ENCODE results near the gene MYOD1.

The MYOD1 gene

DNA sequence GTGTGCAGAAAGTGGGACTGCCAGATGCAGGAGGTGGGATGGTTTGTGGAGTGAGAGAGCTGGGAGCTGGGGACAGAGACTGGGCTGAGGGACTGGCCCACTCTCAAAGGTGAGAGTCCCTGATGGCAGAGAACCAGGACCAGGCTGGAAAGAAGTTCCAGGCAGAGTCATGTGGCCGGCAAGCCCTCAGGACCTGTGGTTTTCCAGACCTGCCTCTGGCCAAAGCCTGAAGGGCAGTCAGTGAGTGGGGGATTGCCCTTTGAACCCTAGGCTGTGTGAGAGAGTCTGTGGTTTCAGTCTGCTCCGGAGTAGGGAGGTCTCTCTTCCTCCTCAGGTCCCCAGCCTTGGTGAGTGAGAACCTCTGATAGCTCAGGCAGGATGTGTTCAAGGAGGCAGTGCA lies 32.2 kb downstream of the MYOD1 start:
- no peak for DNase-seq

DNA sequence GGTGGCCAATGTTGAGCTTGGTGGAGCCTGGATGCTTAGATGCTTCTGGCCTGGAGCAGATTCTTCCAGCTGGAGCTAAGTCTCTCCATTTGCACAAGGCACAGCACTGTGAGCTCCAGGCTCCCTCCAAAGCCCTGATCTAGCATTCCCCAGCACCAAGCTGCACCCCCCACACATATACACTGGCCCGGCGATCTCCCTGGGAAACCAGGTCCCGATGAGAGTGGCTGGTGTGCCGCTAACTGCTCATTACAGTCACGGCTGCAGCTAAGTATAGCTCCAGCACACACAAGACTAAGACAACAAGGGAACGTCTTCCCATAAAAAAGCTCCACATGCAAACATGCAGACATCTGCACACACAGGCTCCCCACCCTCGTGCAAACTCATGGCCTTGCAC lies 32.8 kb downstream of the MYOD1 start:
- DNase-seq: no peak

DNA sequence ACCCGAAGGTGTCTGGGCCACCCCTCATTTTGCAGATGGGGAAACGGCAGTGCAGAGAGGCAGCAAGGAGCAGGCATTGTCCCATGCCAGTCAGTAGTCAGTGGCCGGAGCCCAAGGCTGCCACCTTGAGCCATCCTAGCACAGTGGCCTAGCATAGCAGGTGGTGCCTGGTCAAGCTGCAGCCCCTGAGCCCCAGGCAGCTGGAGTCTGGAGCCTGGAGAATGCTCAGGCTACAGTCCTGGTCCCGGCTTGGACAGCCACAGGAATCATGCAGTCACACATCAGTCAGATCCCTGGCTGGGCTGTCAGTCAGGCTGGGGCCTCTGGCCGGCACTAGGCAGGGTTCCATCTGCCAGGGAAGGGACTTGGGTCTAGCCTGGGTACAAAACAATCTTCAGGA lies 33.8 kb downstream of the MYOD1 start:
- DNase-seq: no peak

DNA sequence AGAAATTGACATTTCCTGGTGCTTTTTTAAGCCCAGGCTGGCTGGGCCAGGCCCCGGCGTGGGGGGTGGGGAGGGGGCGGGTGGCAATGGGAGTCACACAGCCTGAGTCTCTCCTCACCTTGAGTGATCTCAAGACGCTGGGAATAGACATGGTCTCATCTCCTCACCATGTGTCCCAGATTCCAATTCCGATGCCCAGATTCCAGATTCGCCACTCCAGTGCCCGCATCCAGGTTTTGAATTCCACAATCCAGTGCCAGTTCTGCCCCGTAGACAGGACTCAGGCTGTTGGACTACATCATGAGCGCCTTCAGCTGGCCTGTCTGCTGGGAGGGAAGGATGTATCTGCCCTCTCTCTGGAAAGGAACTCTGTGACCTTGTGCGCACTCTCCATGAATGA lies 34.3 kb downstream of the MYOD1 start:
- DNase-seq: no peak

DNA sequence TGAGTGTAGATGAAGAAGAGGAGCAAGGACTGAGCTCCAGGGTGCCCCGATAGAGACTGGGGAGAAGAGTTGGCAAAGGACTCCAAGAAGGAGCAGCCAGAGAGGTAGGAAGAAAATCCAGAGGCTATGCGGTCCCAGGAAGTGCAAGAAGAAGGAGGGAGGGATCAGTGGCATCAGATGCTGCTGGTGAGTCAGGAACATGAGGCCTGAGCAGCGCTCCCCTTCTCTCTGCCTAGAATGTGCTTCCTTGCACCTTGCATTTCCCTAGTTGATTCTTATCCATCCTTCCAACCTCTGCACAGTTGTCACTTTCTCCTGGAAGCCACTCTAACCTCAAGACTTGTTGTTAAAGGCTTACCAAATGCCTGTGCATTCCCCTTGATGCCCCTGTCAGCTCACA lies 36.5 kb downstream of the MYOD1 start:
- DNase-seq: no peak

DNA sequence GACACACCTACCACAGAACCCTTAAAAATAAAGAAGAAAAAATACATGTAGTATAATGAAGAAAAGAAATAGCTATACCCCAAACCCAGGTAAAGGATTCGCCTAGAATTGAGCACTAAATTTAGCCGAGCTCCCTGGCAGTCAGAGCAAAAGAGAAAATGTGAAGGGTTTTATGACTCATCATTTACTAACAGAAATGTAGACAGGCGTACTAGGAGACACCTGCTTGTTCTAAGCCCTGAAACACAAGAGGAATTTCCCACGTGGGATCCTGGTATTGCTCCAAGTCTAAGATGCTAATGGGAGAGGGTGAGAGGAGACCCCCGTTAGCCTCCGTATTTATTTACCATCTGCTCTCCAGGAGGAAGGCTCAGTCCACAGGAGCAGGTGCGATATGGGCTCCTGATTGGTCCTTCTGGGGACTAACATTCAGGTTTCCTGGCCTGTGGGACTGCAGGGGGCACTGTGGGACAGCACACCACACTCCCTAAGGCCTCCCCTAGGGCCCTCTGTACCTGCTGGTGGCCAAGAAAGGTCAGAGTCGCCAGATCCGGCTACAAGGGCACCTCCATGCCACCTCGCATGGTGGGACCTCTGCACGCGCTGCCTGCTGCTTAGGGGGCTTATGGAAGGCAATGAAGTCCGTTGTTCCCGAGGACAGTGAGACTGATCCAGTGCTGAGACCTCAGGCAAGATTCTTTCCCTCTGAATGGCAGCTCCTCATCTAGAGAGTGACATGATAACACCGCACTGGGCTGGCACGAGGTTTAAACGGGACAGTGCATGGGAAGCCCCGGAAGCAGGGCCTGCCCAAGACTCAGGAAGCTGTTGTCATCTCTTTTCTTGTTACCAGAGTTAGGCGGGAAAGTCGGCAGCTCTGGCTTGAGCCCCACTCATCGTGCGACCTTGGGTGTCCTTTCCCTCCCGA lies 41.0 kb downstream of the MYOD1 start:
- no peak for DNase-seq

DNA sequence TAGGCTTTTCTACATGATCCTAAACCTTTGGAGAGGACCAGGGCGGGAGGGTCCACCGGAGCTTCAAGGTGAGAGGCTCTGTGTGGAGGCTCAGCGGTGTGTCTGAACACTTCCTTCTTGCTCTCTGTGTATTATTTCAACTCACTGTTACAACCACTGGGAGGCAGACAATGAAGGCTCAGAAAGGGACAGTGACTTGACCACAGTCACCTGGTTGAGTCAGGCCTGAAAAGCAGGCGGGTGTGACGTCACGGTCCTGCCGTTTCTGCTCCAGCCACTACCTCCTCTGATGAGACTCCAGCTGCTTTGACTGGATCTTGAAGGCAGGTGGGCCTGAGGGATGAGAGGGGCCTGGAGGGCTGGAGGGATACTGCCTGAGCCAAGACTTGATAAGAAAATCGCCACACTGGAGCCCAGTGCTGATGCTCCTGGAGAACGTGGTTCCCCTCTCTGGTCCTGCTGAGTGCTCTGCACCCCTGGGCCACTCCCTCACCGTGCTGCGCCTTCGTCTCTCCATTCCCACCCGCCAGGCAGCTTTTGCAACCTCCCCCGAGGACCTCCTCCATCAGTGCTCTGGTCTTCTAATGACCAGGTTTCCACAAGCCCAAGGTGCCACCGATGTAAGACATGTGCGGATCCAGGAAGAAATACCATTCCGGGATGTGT lies 43.1 kb downstream of the MYOD1 start:
- no peak for DNase-seq

DNA sequence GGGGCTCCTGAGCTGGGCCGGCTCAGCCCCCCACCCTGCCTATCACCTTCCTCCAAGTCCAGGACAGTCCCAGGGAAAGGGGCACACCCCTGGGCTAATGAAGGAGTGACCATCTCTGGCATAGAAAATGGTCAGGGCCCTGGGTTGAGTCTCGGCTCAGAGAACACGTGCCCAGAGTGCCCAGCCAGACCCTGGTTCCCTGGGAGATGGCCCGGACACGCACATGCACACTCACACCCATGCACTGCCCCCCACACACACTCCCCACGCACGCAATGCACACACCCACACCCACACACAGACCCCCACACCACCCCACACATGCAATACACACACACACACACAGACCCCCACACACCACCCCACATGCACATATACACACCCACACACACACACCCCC lies 43.9 kb downstream of the MYOD1 start:
- no peak for DNase-seq

DNA sequence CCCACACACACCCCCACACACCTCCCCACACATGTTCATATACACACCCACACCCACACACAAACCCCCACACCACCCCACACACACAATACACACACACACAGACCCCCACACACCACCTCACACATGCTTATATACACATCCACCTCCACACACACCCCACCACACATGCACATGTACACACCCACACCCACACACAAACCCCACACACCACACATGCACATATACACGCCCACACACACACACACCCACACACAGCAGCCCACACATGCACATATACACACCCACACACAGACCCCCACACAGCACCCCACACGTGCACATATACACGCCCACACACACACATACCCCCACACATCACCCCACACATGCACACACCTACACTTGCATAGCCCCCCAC lies 44.3 kb downstream of the MYOD1 start:
- no peak for DNase-seq

DNA sequence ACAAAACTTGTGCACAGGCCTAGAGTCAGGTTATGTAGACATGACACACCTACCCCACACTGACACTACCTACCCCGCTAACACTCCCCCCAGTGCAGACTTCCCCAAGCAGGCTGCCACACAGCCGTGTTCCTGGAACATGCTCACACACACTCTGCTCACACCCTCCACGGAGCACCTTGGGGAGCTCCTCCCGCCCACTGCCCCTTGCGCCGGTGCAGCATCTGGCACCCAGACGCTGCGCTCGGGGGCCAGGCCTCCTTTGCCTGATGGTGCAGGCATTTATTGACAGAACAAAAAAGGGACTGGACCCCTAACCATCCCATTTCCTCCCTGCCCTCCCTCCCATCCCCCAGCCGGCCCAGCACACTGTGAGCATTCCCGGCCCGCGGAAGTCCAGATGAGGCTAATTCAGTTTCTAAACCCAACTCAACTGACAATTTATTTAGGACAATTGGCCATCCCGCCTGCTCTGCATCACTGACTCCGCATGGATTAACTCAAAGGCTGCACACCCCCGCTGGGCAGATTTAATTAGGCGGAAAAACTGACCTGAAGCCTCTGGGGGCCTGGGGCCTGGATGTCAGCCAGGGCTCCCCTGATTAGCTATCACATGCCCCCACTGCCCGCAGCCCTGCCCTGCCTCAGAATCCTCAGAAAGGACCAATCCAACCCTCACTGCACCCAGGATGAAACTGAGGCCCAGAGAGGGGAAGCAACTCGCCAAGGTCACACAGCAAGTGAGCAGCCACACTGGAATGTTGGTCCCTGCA lies 45.3 kb downstream of the MYOD1 start:
- DNase-seq: no peak

DNA sequence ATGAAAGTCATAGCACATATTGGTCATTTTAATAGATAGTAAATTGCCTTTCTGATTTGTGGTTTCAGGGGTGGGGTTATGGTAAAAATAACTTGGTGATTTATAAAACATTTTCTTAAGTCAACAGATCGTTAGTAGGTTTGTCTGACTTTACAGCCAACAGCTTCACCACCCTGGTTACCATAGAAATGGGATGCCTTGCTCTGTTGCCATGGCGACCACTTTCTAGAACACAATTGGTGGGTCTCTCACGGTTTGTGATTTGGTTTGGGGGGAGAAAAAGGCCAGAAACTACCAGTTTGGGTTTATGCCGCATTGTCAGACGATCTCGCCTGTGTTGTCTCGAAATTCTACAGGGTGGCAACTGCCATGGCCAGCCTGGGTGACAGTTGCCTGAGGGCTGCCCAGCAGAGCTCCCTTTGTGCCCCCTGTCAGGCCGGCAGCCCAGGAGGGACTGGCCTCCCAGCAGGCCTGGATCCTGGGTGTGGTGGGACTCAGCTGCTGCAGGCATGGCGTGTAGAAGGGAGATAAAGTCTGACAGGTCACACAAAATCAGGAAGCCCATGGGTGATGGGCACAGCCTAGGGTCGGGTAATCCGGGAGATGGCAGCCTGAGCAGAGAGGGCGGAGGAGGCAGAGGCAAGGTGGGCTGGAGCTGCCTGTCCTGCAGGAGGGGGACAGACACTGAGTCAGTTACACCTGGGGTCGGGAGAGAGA lies 46.1 kb downstream of the MYOD1 start:
- no peak for DNase-seq

DNA sequence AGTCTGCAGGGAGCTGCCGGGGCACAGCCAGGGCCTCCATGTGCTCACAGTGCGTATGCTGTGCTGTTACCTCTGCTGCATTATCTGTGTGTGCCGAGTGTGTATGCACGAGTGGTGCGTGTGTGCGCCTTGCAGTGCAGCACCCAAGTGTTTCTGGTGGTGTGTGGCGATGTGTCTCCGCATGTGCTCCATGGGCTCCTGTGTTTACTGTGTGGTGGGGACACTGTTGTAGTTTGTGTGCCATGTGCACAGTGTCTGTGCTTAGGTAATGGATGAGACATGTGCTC lies 46.6 kb downstream of the MYOD1 start:
- DNase-seq: no peak

DNA sequence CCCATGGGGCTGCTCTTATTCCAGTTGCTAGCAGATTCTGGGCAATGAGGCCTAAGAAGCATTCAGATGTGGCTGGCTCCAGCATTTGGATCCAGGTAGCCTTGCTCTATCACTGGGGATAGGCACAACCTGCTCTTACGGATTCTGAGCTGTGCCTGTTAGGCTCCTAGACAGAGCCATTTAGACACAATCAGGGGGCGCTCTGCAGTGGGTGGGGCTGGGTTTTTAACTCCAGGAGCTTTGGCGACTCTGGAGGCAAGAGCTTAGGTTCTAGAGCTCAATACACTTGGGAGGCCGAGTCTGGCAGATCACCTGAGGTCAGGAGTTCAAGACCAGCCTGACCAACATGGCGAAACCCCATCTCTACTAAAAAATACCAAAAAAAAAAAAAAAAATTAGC lies 47.2 kb downstream of the MYOD1 start:
- no peak for DNase-seq

DNA sequence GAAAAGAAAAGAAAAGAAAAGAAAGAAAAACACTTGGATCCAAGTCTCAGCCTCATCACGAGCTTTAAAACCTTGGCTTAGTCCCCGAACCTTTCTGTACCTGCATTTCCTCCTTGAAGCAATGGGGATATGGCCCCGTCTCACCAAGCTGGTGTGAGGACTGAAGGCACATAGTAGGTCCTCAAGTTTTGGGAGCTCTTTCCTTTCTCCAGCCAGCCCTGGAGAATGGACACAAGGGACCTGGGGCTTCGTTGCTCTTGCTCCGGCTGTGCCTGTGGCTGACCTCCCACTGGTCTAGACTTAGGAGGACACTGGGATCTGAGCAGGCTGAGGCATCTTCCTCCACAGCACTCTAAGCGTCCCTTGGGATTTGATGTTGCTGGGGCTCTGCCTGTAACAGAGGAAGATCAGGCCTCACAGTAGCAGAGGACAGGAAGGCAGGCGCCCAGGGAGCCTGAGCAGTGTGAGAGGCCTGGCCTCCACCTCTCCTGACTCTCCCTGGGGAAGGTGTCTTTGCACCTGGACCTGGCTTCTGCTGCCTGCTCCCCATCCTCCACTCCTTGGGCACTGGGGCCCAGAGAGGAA lies 48.0 kb downstream of the MYOD1 start:
- DNase-seq: no peak

DNA sequence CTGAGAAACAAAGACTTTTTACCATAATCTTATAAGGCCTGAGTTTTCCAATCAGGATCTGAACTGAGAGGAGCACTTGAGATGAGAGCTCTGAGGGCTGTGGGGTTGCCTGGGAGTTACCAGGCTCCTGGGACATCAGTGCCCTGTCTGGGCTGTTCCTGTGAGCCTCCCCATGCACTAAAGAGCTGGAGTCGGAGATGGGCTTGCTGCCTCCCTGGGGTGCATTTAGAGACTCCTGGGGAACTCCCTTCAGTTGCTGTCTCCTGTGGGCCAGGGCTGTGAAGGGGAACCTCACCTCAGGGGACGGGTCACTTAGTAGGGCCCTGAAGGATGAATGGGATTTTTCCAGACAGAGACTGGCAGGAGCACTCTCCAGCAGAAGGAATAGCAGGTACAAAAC lies 48.5 kb downstream of the MYOD1 start:
- no peak for DNase-seq

DNA sequence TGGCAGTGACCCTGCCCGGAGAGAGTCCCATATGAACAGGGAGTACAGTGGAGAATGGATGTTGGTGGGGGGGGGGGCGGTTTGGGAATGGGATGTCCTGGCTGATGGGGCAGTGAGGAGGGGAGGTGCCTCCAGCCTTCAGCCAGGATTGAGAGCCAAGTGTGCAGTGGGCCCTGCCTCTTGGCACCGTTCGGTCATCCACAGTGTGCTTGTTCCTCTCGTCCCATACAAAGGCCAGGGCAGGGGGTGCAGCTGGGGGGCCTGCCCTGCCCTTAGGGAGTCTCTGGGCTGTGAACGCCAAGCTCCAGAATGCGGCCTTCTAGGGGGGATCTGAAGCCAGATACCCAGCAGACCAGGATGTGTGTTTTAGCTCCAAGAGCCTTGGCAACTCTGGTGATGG lies 49.2 kb downstream of the MYOD1 start:
- no peak for DNase-seq

DNA sequence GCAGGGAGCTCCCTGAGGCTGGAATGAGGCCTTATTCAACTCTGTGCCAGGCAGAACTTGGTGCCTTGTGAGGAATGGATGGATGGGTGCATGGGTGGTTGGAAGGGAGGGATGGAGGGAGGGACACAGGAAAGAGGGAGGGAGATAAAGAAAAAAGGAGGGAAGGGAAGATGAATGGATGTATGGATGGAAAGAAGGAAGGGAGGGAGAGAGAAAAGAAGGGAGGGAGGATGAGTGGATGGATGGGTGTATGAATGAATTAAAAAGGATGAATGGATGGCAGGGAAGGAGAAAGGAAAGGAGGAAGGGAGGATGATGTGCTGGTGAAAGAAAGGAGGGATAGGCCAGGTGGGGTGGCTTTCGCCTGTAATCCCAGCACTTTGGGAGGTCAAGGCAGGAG lies 49.8 kb downstream of the MYOD1 start:
- no peak for DNase-seq

DNA sequence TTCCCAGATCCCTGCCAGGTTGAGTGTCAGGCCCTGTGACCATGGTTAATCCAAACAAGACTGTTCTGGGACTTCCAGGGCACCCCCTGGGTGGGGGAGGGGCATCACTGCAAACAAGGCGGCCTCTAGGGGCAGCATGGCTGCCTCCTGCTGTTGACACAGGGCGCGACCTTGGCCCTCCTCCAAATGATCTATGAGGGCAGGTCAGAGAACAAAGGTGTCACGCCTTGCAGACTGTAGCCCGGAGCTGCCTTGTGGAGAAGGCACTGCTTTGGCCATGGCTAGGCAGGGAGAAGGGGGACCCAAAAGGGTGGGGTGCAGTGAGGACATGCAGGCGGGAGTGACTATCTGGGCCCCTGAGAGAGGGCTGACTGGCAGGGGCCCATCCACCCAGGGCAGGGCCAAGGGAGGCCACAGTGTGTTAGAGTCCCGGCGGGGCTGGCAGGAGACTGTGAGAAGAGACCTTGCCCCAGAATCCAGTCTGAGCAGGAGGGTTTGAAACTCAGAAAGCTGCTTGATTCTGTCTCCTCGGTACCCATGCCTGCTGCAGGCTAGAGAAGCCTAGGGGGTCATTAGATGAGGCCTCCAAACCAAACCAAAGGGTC lies 50.8 kb downstream of the MYOD1 start:
- no peak for DNase-seq

DNA sequence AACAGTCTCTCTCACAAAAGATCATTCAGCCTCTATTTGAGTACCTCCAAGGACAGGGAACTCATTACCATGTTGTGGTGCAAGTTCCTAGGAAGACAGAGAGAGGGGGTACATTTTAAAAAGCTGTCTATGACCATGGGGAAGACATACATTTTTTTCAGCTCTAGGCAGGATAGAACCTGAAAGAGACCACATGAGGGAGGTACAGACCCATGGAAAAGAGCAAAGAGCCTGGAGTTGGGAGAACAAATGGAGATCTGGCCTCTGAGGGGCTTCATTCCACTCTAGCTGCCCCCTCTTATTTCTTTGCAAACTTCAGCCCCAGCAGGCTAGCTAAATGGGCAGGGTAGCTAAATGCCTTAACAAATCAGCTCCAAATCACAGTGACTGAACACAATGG lies 51.5 kb downstream of the MYOD1 start:
- DNase-seq: no peak

DNA sequence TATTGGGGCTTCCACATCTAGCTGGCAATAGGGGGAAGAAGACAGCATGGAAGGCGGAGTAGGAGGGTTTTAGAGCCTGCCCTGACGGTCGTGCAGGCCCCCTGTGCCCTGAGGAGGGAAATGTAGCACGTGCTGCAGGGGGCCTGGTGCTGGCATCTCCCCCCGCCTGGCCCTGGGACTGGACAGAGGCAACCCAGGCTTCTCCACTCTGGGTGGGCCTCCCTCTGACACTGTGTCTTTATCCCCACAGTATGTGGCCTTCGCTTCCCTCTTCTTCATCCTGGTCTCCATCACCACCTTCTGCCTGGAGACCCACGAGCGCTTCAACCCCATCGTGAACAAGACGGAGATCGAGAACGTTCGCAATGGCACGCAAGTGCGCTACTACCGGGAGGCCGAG lies 52.0 kb downstream of the MYOD1 start:
- DNase-seq: no peak
